ENCODE data around the gene ACRBP.

The ACRBP gene

GRCh38 chr12:6613776-6614512 lies 33.3 kb downstream of the ACRBP start:
- H3K4me3 ChIP-seq (ENCODE audit: extremely low read depth, insufficient read depth, low read length, poor library complexity, severe bottlenecking) = no peak overlapping the region
- 11 to 14% methylated on average over 10 to 14 of the region's 21 CpGs for WGBS, 2 experiments (ENCODE audit: insufficient coverage in 2 of 2)

GRCh38 chr12:6613015-6613775 lies 34.0 kb downstream of the ACRBP start:
- peak overlapping the region; percentile 94 for H3K27ac ChIP-seq (ENCODE audit: low read depth, low read length, severe bottlenecking)
- H3K4me1 ChIP-seq (ENCODE audit: control insufficient read depth, insufficient read depth, low read length, poor library complexity, severe bottlenecking) = peaks cover 26% of the 10 kb centered on the region
- H3K36me3 ChIP-seq (ENCODE audit: control insufficient read depth, insufficient read depth, low read length) = no peaks in the 10 kb centered on the region
- H3K4me3 ChIP-seq (ENCODE audit: extremely low read depth, insufficient read depth, low read length, poor library complexity, severe bottlenecking) = peak overlapping the region; percentile 8
- WGBS, 2 experiments (ENCODE audit: insufficient coverage in 2 of 2) = 12% methylated on average over 3 to 9 of the region's 17 CpGs
- no peaks in the 10 kb centered on the region for H3K9me3 ChIP-seq (ENCODE audit: control insufficient read depth, low read length)

More at GRCh38 chr12:6613776-6614512, 33.3 kb downstream of the ACRBP start:
- Histone ChIP-seq H3K4me1 (ENCODE audit: control insufficient read depth, insufficient read depth, low read length, poor library complexity, severe bottlenecking) (peaks cover 26% of the 10 kb centered on the region), H3K27ac (ENCODE audit: low read depth, low read length, severe bottlenecking) (peak overlapping the region; percentile 90), H3K9me3 (ENCODE audit: control insufficient read depth, low read length) (no peaks in the 10 kb centered on the region), H3K36me3 (ENCODE audit: control insufficient read depth, insufficient read depth, low read length) (no peaks in the 10 kb centered on the region)

GRCh38 chr12:6612652-6613014 lies 34.6 kb downstream of the ACRBP start:
- peak overlapping the region; percentile 94 for H3K27ac ChIP-seq (ENCODE audit: low read depth, low read length, severe bottlenecking)
- H3K4me1 ChIP-seq (ENCODE audit: control insufficient read depth, insufficient read depth, low read length, poor library complexity, severe bottlenecking) = peaks cover 26% of the 10 kb centered on the region
- H3K4me3 ChIP-seq (ENCODE audit: extremely low read depth, insufficient read depth, low read length, poor library complexity, severe bottlenecking) = no peak overlapping the region
- 41 to 82% methylated on average over 4 to 5 of the region's 7 CpGs for WGBS, 2 experiments (ENCODE audit: insufficient coverage in 2 of 2)
- no peaks in the 10 kb centered on the region for H3K9me3 ChIP-seq (ENCODE audit: control insufficient read depth, low read length)
- no peaks in the 10 kb centered on the region for H3K36me3 ChIP-seq (ENCODE audit: control insufficient read depth, insufficient read depth, low read length)

GRCh38 chr12:6612247-6612646 lies 35.0 kb downstream of the ACRBP start:
- H3K4me3 ChIP-seq (ENCODE audit: extremely low read depth, insufficient read depth, low read length, poor library complexity, severe bottlenecking) = no peak overlapping the region
- WGBS, 2 experiments (ENCODE audit: insufficient coverage in 2 of 2) = 83 to 84% methylated on average over 1 to 6 of the region's 6 CpGs

GRCh38 chr12:6608592-6609281 lies 38.5 kb downstream of the ACRBP start:
- Histone ChIP-seq H3K27ac (ENCODE audit: low read depth, low read length, severe bottlenecking) (no peak overlapping the region), H3K4me1 (ENCODE audit: control insufficient read depth, insufficient read depth, low read length, poor library complexity, severe bottlenecking) (peaks cover 32% of the 10 kb centered on the region), H3K4me3 (ENCODE audit: extremely low read depth, insufficient read depth, low read length, poor library complexity, severe bottlenecking) (no peak overlapping the region), H3K9me3 (ENCODE audit: control insufficient read depth, low read length) (no peaks in the 10 kb centered on the region), H3K36me3 (ENCODE audit: control insufficient read depth, insufficient read depth, low read length) (peaks cover 24% of the 10 kb centered on the region)
- 88 to 100% methylated on average over 2 to 7 of the region's 8 CpGs for WGBS, 2 experiments (ENCODE audit: insufficient coverage in 2 of 2)

More at GRCh38 chr12:6612247-6612646, 35.0 kb downstream of the ACRBP start:
- H3K27ac ChIP-seq (ENCODE audit: low read depth, low read length, severe bottlenecking) = peak overlapping the region; percentile 94
- H3K9me3 ChIP-seq (ENCODE audit: control insufficient read depth, low read length) = no peaks in the 10 kb centered on the region
- H3K4me1 ChIP-seq (ENCODE audit: control insufficient read depth, insufficient read depth, low read length, poor library complexity, severe bottlenecking) = peaks cover 26% of the 10 kb centered on the region
- no peaks in the 10 kb centered on the region for H3K36me3 ChIP-seq (ENCODE audit: control insufficient read depth, insufficient read depth, low read length)

- peaks cover 36% of the 10 kb centered on the region for H3K4me1 ChIP-seq (ENCODE audit: control insufficient read depth, insufficient read depth, low read length, poor library complexity, severe bottlenecking)
- WGBS, 2 experiments (ENCODE audit: insufficient coverage in 2 of 2) = 67 to 69% methylated on average over 7 of the region's 8 CpGs
Measured at GRCh38 chr12:6607751-6608591, 39.3 kb downstream of the ACRBP start.

GRCh38 chr12:6606331-6607131 lies 40.7 kb downstream of the ACRBP start:
- 0 to 1% methylated on average over 31 to 32 of the region's 70 CpGs for WGBS, 2 experiments (ENCODE audit: insufficient coverage in 2 of 2)
- Histone ChIP-seq H3K4me3 (ENCODE audit: extremely low read depth, insufficient read depth, low read length, poor library complexity, severe bottlenecking) (peak overlapping the region; percentile 91), H3K27ac (ENCODE audit: low read depth, low read length, severe bottlenecking) (peak overlapping the region; percentile 77), H3K36me3 (ENCODE audit: control insufficient read depth, insufficient read depth, low read length) (peaks cover 46% of the 10 kb centered on the region), H3K4me1 (ENCODE audit: control insufficient read depth, insufficient read depth, low read length, poor library complexity, severe bottlenecking) (peaks cover 26% of the 10 kb centered on the region), H3K9me3 (ENCODE audit: control insufficient read depth, low read length) (no peaks in the 10 kb centered on the region)

More at GRCh38 chr12:6607751-6608591, 39.3 kb downstream of the ACRBP start:
- H3K36me3 ChIP-seq (ENCODE audit: control insufficient read depth, insufficient read depth, low read length) = peaks cover 32% of the 10 kb centered on the region
- H3K27ac ChIP-seq (ENCODE audit: low read depth, low read length, severe bottlenecking) = peak overlapping the region; percentile 53
- no peaks in the 10 kb centered on the region for H3K9me3 ChIP-seq (ENCODE audit: control insufficient read depth, low read length)
- H3K4me3 ChIP-seq (ENCODE audit: extremely low read depth, insufficient read depth, low read length, poor library complexity, severe bottlenecking) = no peak overlapping the region

GRCh38 chr12:6605421-6606330 lies 41.6 kb downstream of the ACRBP start:
- 11 to 15% methylated on average over 7 to 9 of the region's 18 CpGs for whole genome bisulfite sequencing, 2 experiments (ENCODE audit: insufficient coverage in 2 of 2)
- Histone ChIP-seq H3K4me3 (ENCODE audit: extremely low read depth, insufficient read depth, low read length, poor library complexity, severe bottlenecking) (peak overlapping the region; percentile 91), H3K4me1 (ENCODE audit: control insufficient read depth, insufficient read depth, low read length, poor library complexity, severe bottlenecking) (peaks cover 23% of the 10 kb centered on the region), H3K27ac (ENCODE audit: low read depth, low read length, severe bottlenecking) (peak overlapping the region; percentile 77), H3K9me3 (ENCODE audit: control insufficient read depth, low read length) (no peaks in the 10 kb centered on the region), H3K36me3 (ENCODE audit: control insufficient read depth, insufficient read depth, low read length) (peaks cover 55% of the 10 kb centered on the region)
